ENCODE data around the gene NOL7. TPM values are rescaled to one million over a fixed set of nuclear protein-coding genes. Genes with fewer than 3 reads are reported as not detected.

Gene NOL7
- total and polyA plus RNA-seq, 9 of the 15 experiments (the other 6 are each of a cell fraction or from before 2014, with no cell fraction given), result 19.4 to 235 (median 157) TPM

GRCh38 chr6:13572951-13573654 lies 42.0 kb upstream of the NOL7 start:
- H3K27ac ChIP-seq (ENCODE audit: extremely low read depth, low read depth, low read length), result peak overlapping the region; percentile 87
- peaks cover 4% of the 10 kb centered on the region for H3K9me3 ChIP-seq (replicated peaks; ENCODE audit: control insufficient read depth, insufficient read depth, low read depth, low read length)
- ChIA-PET POLR2A (interaction anchor here (0.8 to 1.0 kb wide), 3 partner anchors 17 to 212 kb away, joined by 3 to 4 read pairs (median 3); no protein-coding TSS in a partner anchor), CTCF (ENCODE audit: low intra/inter-chr PET ratio) (interaction anchor here (0.5 kb wide), 1 partner anchor 141 kb away, joined by 3 read pairs; no protein-coding TSS in a partner anchor)
- no TSS peak for BruUV-seq (replicated peaks)
- no peaks in the 10 kb centered on the region for H4K20me1 ChIP-seq (replicated peaks; ENCODE audit: control insufficient read depth, insufficient read depth, low read length)
- peak overlapping the region; percentile 56; the same call in 1 of the 2 replicates for H3K4me3 ChIP-seq
- ATAC-seq, result no peak
- H2AFZ ChIP-seq (ENCODE audit: low read depth, low read length), result peak overlapping the region; percentile 97
- no peak for DNase-seq (ENCODE audit: extremely low read depth in 1 of 4, low spot score in 3 of 4)
- intact Hi-C loops (cut with micrococcal nuclease), result loop anchor here (10.0 kb wide), 3 partner anchors 238 to 502 kb away; no protein-coding TSS in a partner anchor
- peak overlapping the region; percentile 83 to 90; a peak in 3 of 4 replicates for H3K9ac ChIP-seq (ENCODE audit: insufficient read depth in 1 of 2, low read depth in 2 of 2, low read length in 2 of 2)
- 57% methylated on average over 16 of the region's 16 CpGs for WGBS (ENCODE audit: insufficient coverage, low coverage, missing lambda C conversion rate)
- H3K27me3 ChIP-seq (ENCODE audit: control insufficient read depth in 2 of 2, insufficient read depth in 2 of 2, low read length in 2 of 2), result no peaks in the 10 kb centered on the region; a peak in 1 of 5 replicates
- in situ Hi-C loops (cut with MboI), result no loop called here
- peaks cover 19% of the 10 kb centered on the region for H3K79me2 ChIP-seq (ENCODE audit: control insufficient read depth, insufficient read depth, low read length)
- H3K9me1 ChIP-seq (ENCODE audit: control insufficient read depth, insufficient read depth, low read length), result no peaks in the 10 kb centered on the region
- no peaks in the 10 kb centered on the region for H3K36me3 ChIP-seq (ENCODE audit: control insufficient read depth, insufficient read depth, low read length)
- peaks cover 17 to 20% of the 10 kb centered on the region in 2 experiments for H3K4me1 ChIP-seq (replicated peaks in 1 of 2; ENCODE audit: control insufficient read depth in 2 of 2, insufficient read depth in 2 of 2, low read length in 2 of 2)
- peak overlapping the region; percentile 90 for H3K4me2 ChIP-seq (ENCODE audit: insufficient read depth, low read length)
- FAIRE-seq, result no peak
- TF ChIP-seq KDM5B (IDR thresholded peaks at IDR 0.05; ENCODE audit: insufficient replicate concordance, low read depth, low read length), result peak; percentile 37
- TF ChIP-seq REST (IDR thresholded peaks at IDR 0.05; ENCODE audit: borderline replicate concordance), result peak; percentile 25; the same call in 1 of the 2 replicates
- no peak for TF ChIP-seq REST (CRISPR knock-in tag; IDR thresholded peaks at IDR 0.05; ENCODE audit: low read depth)
- TF ChIP-seq ZNF699 (CRISPR knock-in tag; IDR thresholded peaks at IDR 0.05; ENCODE audit: insufficient replicate concordance), result no peak
- no peak for TF ChIP-seq VEZF1 (CRISPR knock-in tag; IDR thresholded peaks at IDR 0.05)
- TF ChIP-seq BRD4 (IDR thresholded peaks at IDR 0.05), result 0 out of 2 replicates have a peak, but pooled peaks have one; percentile 26
- TF ChIP-seq ZC3H8 (IDR thresholded peaks at IDR 0.05), result no peak
- TF ChIP-seq HMBOX1 (IDR thresholded peaks at IDR 0.05), result no peak
- no peak for TF ChIP-seq ZFP1 (CRISPR knock-in tag; IDR thresholded peaks at IDR 0.05)
